GM19099 (cell line): ENCODE data around the gene OR51A7.

Experiments used
- POLR2A ChIP-seq: IDR thresholded peaks from 3 replicates; pipeline ENCODE4 v1.6.1; 2011; ENCODE audit warnings: low read depth; ENCODE audit not compliant: insufficient read length; ENCODE audit errors: extremely low read depth

OR51A7 gene, protein sequence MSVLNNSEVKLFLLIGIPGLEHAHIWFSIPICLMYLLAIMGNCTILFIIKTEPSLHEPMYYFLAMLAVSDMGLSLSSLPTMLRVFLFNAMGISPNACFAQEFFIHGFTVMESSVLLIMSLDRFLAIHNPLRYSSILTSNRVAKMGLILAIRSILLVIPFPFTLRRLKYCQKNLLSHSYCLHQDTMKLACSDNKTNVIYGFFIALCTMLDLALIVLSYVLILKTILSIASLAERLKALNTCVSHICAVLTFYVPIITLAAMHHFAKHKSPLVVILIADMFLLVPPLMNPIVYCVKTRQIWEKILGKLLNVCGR

DNA sequence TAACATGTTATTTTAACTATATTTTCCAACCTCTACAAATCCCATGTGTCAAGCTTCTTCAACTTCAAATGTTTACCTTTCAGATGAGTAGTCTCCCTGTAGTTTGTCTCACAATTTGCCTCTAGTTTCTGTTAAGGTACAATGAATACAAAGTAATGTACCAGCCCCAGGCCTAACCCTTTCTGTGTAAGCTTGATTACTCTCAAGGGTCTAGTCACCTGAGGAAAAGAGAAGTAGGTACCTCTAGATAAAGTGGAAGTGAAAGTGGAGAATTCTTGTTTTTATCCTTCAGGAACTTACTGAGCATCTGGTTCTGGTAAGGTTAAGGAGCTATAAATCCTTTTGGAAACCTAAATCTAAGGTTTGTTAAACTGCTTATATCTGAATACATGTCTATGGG, at the start of gene OR51A7:
Gene OR51A7, plus strand, starts transcription at position 300 of the 400 bp plus-strand sequence. CDS start 3,587 bp downstream, outside the sequence.
- TF ChIP-seq POLR2A = no peak

DNA sequence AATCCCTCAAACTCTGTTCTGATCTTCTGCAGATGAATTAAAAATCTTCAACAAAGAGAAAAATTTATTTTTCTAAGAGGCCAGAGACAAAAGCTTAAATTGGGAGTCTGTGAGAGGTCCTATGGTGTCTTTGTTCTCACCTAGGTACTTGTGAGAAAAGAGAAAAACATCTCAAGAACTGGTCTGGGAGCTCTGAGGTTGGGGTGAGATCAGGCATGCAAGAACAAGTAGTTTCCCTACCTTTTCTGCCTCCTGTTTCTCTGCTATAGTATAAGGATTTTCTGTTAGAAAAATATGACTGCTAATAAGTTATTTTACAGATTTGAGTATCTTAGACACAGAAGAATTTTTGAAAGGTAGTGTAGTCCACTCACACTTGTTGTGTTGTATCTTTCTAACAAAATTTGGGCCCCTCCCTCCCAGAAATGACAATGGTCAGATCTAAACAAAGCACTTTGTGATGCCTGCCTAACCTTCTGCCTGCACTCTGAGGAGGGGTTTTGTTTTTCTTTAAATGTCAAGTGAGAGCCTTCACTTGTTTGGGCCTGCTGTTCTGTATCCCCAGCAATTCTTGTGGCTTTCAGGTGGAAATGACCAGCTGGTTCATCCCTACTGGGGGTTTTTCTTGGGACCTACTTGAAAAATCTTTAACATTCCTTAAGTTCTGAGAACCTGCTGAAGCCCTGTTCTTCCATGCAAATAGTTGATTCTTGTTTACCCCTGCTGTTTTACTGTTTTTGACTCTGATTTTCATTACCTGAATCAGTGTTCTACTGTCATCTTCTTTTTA, 40.9 kb upstream of the OR51A7 start:
- no peak for TF ChIP-seq POLR2A

DNA sequence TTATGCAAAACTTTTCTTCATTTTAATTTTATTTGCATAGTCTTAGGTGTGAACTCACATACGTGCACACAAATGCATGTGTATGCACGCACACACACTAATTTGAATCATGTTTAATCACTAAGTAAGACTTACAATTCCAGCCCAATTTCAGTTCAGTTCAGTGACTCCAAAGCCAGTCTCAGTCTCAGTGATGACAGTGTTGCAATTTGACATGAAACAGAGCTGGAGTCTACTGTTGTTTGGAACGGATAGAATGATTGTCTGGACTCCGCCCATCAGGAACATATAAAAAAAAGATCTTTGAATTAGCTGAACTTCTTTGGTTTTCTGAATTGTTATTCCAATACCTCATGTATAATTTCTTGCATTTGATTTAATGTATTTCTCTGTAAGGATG, 39.7 kb upstream of the OR51A7 start:
- no peak for TF ChIP-seq POLR2A

DNA sequence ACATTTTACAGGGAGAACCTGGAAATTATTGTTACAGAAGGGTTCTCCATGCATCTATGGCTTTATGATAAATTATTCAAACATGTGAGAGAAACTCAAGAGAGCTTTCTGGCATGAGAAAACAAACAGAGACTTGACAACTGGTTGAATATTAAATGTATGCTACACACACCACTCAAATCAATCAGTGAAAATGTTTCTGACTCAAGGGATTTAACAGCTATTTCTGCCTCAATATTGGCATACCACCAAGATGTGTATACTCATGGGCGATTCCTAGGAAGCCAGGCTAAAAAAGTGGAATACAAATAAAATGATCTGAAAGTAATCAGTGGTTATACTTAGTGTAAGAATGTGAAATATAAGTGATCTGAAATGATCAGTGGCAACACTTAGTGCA, 37.7 kb upstream of the OR51A7 start:
- no peak for TF ChIP-seq POLR2A

DNA sequence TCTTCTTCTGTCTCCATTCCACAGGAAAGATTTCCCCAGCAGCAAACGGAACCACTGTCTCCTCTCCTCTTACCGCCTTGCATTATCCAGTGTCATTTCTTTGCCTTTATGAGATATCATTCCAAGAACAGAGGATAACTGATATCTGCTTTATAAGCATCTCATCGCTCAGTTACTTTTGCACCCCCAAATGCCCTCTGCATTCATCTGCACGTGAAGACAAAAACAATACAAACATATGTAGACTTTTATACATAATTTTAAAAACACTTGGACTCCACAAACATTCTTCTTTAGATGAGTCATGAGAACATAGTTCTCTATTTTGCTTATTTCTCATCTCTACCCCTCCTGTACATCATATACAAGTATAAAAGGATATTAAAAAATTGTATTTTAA, 22.4 kb upstream of the OR51A7 start:
- TF ChIP-seq POLR2A = no peak

DNA sequence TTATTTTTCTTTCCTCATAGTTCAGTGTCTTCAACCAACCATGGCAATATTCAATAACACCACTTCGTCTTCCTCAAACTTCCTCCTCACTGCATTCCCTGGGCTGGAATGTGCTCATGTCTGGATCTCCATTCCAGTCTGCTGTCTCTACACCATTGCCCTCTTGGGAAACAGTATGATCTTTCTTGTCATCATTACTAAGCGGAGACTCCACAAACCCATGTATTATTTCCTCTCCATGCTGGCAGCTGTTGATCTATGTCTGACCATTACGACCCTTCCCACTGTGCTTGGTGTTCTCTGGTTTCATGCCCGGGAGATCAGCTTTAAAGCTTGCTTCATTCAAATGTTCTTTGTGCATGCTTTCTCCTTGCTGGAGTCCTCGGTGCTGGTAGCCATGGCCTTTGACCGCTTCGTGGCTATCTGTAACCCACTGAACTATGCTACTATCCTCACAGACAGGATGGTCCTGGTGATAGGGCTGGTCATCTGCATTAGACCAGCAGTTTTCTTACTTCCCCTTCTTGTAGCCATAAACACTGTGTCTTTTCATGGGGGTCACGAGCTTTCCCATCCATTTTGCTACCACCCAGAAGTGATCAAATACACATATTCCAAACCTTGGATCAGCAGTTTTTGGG, 21.6 kb upstream of the OR51A7 start, which contains the start of gene OR51T1:
Gene OR51T1, plus strand, starts transcription at position 41 of the 641 bp plus-strand sequence. Its CDS starts 0 bp downstream, at position 41.
- no peak for TF ChIP-seq POLR2A

DNA sequence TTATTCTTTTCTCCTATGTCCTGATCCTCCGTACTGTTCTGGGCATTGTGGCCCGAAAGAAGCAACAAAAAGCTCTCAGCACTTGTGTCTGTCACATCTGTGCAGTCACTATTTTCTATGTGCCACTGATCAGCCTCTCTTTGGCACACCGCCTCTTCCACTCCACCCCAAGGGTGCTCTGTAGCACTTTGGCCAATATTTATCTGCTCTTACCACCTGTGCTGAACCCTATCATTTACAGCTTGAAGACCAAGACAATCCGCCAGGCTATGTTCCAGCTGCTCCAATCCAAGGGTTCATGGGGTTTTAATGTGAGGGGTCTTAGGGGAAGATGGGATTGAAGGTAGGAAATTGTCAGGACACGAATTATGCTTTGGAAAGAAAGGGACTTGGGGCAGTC, 21.0 kb upstream of the OR51A7 start:
- TF ChIP-seq POLR2A = no peak

DNA sequence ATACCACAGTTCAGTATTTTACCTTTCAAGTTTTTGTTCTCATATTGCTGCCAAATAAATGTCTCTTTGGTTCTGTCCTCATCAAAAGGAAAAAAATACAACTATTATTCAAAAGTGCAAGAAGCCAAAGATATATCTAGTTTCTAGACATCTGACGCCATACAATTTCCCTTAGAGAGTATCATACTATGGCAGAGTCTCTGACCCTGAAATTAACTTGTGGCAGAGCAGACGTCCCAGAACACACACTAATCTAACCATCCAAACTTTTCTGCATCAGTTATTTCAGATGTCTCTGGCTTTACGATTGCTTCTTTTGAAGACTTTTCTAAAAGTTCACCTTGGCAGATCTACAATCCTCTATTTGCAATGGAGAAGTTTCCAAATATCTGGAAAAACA, 19.2 kb upstream of the OR51A7 start:
- TF ChIP-seq POLR2A = no peak

DNA sequence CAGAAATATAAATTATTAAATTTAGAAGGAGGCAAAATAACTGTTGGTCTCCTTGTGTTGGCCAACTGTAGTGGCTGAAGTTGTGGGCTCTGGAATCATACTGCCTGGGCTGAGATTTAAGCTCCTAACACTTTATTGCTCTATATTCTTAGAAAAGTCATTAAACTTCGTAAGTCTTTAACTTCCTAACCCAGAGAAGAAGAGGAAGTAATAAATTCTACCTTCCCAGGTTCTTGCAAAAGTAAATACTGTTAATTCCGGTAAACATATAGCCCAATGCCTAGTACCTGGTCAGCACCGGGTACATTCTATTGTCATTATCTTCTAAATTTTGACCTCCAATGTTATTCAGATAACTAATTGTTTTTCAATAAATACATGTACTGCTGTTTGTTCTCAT, 17.4 kb upstream of the OR51A7 start:
- no peak for TF ChIP-seq POLR2A

DNA sequence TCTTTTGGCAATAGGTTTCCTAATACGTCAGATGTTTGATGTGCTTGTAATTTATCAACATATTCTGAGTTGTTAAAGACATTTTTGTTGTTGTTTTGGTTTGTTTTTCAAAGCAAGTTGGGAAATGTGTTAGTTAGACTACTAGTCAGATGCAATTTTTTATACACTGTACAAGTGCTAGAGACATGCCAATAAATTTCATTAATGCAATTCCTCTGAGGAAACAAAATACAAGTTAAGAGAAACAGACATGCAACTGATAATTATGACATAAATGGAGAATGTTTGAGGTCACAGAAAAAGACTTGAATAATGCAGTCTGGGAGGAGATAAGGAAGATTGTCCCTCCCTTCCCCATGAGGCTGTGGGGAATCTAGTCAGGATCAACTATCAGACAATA, 16.0 kb upstream of the OR51A7 start:
- TF ChIP-seq POLR2A = no peak

DNA sequence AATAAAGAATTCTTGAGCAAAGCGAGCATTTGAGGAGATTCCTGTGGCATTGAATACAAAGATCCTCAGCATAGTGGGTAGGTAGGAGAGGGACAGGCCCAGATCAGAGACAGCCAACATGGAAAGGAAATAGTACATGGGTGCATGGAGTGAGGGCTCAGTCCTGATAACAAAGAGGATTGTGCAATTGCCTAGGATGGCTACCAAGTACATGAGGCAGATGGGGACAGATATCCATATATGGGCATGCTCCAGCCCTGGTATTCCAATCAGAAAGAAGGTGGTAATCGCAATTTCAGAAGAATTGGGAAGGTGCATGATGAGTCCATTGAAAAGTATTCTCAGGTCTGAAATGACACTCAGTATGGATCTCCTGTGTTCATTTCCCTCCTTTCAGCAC, 13.3 kb upstream of the OR51A7 start:
- no peak for TF ChIP-seq POLR2A

DNA sequence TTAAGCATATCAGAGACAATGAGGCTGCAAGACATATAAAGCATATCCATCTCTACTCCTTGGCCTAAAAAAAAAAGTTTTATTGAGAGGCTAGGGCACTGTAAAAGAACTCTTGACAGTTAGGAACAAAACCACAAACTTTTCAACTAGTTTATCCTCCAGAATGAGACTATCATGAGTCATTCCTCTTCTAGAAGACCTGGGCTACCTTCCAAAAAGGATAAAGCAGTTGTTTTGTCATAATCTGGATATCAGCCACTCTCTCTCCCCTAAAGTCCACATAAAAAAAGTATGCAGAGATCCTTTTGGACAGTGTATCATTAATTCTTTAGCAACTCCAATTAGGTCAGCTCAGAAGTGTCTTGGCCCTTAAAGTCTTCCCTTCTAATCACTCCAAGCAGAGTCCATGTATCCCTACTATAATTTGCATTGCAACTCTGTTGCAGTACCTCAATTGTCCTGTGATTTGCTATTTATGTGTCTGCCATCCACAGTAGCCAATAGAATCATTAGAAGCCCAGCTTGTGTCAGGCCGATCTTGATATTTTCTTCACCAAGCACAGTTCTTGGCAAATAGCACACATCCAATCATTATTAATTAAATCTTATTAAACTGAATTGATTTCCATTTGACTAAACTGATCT, 11.5 kb upstream of the OR51A7 start:
- TF ChIP-seq POLR2A = no peak

DNA sequence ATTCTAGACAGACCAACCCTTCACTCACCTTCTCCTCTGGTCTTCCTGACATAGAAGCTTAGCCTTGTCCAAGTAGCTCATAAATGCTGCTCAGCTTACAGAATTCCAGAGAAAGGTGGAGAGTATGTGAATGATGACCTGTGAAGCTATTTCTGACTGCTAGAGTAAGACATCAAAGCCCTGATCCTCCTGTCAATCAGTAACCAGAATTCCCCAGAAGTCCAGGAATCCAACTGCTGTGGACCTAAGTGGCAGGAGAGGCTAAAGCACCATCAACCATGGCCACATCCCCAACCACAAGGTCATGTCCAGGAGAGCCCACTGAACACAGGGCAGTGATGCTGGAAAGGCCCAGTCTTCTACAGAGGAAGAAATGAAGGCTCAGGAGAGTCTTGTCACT, 13.0 kb downstream of the OR51A7 start:
- TF ChIP-seq POLR2A = no peak

DNA sequence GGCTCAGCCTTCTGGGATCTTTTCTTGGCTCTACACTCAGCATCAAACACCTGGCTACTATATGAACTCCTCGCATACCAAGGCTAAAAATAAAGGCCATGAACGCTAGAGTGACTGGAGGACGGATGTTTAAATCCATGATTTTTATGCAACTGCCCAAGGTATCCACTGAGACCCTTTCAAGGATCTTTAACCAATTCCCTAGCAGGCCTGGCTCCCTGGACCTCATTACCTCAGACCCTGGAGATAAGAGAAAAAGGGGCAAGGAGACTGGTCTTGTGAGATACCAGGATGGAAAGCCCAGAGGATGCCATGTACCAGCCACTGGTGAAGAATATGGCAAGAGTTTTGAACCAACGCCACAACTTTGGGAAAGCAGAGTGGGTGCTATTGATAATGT, 15.7 kb downstream of the OR51A7 start, which contains the start of gene OR51G2:
Gene OR51G2, minus strand, starts transcription at position 101 of the 400 bp plus-strand sequence. CDS start 3,687 bp downstream, outside the sequence.
- TF ChIP-seq POLR2A = no peak

DNA sequence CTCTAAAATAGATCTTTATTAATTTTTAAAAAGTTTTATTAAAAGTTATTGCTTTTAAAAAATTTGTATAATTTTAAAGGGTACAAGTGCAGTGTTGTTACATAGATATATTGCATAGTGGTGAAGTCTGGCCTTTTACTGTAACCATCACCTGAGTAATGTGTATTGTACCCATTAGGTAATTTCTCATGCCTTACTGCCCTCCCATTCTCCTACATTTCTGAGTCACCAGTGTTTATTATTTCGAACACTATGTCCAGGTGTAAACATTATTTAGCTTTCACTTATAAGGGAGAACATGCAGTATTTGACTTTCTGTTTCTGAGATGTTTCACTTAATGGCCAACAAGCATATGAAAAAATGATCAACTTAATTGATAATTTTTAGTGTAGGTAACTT, 18.2 kb downstream of the OR51A7 start:
- TF ChIP-seq POLR2A = no peak

DNA sequence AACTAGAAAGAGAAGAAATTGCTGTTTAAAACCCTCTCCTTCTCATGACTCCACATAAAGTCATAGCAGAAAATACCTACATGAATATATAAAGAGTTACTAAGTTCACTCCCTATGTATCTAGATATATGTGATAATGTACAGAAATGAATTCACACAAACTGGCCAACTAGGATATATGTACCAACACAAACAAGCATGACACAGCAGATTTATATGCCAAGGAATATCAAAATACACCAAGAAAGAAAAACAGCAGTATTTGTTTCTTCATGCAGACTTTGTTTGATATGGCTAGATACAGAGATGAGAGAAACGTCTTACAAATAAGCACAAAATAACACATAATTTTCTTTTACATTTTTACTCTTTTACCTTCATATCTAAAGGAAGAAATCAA, 18.7 kb downstream of the OR51A7 start:
- TF ChIP-seq POLR2A = no peak

DNA sequence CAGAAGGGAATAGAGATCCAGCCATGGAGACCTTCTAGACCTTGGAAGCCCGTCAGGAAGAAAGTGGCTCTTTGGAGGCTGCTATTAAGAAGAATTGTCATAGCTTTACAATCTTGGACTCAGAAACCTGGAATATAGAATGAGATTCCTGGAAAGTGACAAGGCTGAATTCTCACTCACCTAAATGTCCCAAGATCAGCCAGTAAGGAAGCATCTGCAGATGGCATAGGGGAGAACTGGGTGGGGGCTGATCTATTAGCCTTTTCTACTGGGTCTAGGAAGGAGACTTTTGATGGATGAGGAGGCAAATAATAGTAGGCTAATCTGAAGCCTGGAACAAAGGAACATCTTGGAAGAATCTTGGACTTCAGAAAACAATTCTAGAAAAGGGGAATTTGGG, 20.7 kb downstream of the OR51A7 start, which contains the start of gene OR51G1:
Gene OR51G1, minus strand, starts transcription at position 101 of the 400 bp plus-strand sequence. Its CDS starts 0 bp downstream, at position 101.
- TF ChIP-seq POLR2A = no peak
